ENCODE results near the gene ARHGAP15.

The ARHGAP15 gene

GRCh38 chr2:143124445-143124844, 4.8 kb upstream of the ARHGAP15 start:
- no peak overlapping the region for H3K4me3 ChIP-seq (ENCODE audit: low read depth, low read length)
- TF ChIP-seq CTCF (IDR thresholded peaks at IDR 0.05; ENCODE audit: borderline replicate concordance, insufficient read depth, low read depth, low read length) = no peak

- H3K4me3 ChIP-seq (ENCODE audit: low read depth, low read length) = no peak overlapping the region
- TF ChIP-seq CTCF (IDR thresholded peaks at IDR 0.05; ENCODE audit: borderline replicate concordance, insufficient read depth, low read depth, low read length) = no peak
Observed at GRCh38 chr2:143125717-143126116, 3.5 kb upstream of the ARHGAP15 start.

GRCh38 chr2:143132355-143132754, 3.1 kb downstream of the ARHGAP15 start:
- TF ChIP-seq CTCF (IDR thresholded peaks at IDR 0.05; ENCODE audit: borderline replicate concordance, insufficient read depth, low read depth, low read length) = no peak
- no peak overlapping the region for H3K4me3 ChIP-seq (ENCODE audit: low read depth, low read length)

GRCh38 chr2:143133783-143134182, 4.6 kb downstream of the ARHGAP15 start:
- no peak for TF ChIP-seq CTCF (IDR thresholded peaks at IDR 0.05; ENCODE audit: borderline replicate concordance, insufficient read depth, low read depth, low read length)
- no peak overlapping the region for H3K4me3 ChIP-seq (ENCODE audit: low read depth, low read length)

GRCh38 chr2:143138292-143138691, 9.1 kb downstream of the ARHGAP15 start:
- no peak overlapping the region for H3K4me3 ChIP-seq (ENCODE audit: low read depth, low read length)

DNA sequence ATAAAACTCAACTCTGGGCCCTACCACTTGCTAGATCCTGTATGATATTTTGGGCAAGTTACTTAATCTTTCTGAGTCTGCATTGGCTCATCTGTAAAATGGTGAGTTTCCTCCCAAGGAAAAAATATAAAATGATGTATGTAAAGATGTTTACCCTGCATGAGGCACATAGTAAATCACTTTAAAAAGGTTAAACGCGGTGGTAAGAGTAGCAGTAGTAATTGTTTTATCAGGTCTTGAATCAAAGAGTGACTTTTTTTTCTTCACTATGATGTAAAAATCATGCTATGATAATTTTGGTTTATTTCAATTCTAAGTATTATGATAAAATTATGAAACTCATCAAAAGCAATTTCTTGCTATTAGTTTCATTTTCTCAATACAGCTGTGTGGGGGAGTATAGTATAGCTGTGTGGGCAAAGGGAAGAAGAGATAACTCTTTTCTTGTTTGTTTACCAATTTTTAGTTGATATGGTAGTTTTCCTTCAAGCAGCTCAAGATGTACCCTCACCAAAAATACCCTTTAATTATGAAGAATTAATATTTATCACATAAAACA, 10.7 kb downstream of the ARHGAP15 start:
- H3K4me3 ChIP-seq (ENCODE audit: low read depth, low read length) = no peak overlapping the region

More at GRCh38 chr2:143138292-143138691, 9.1 kb downstream of the ARHGAP15 start:
- TF ChIP-seq CTCF (IDR thresholded peaks at IDR 0.05; ENCODE audit: borderline replicate concordance, insufficient read depth, low read depth, low read length) = no peak

More for the DNA sequence above, 10.7 kb downstream of the ARHGAP15 start:
- no peak for TF ChIP-seq CTCF (IDR thresholded peaks at IDR 0.05; ENCODE audit: borderline replicate concordance, insufficient read depth, low read depth, low read length)

Measured in GM12875 (cell line).